Body of pancreas (tissue), 4 donors: ENCODE results near the gene DOCK2.
"Not testable (repeated sequence)": the region's sequence is repeated elsewhere in the genome, so short reads cannot be mapped to it uniquely, and the experiment has no call there.

Source experiments
- POLR2A ChIP-seq, 3 donors: fragments of 450-650 bp; IDR thresholded peaks; one replicate each; pipeline ENCODE4 v1.6.1; 2016; ENCODE audit warnings: antibody characterized with exemption in 3 of 3, mild to moderate bottlenecking in 2 of 3
- TF ChIP-seq, protein P1 (sequence below), 7 experiments: fragments of 450-650 bp in 4 of 7; fragments of 200-600 bp in 3 of 7; sonication (generic) in 3 of 7; IDR thresholded peaks; one replicate each; pipeline ENCODE4 v1.5.1; 2016 to 2019; ENCODE audit warnings: antibody characterized with exemption in 7 of 7

DNA sequence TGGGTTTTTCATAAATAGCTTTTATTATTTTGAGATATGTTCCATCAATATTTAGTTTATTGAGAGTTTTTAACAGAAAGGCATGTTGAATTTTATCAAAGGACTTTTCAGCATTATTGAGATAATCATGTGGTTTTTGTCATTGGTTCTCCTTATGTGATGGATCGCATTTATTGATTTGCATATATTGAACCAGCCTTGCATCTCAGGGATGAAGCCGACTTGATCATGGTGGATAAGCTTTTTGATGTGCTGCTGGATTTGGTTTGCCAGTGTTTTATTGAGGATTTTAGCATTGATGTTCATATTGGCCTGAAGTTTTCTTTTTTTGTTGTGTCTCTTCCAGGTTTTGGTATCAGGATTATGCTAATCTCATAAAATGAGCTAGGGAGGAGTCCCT, 12.8 kb upstream of the DOCK2 start:
- TF ChIP-seq, protein P1, sequence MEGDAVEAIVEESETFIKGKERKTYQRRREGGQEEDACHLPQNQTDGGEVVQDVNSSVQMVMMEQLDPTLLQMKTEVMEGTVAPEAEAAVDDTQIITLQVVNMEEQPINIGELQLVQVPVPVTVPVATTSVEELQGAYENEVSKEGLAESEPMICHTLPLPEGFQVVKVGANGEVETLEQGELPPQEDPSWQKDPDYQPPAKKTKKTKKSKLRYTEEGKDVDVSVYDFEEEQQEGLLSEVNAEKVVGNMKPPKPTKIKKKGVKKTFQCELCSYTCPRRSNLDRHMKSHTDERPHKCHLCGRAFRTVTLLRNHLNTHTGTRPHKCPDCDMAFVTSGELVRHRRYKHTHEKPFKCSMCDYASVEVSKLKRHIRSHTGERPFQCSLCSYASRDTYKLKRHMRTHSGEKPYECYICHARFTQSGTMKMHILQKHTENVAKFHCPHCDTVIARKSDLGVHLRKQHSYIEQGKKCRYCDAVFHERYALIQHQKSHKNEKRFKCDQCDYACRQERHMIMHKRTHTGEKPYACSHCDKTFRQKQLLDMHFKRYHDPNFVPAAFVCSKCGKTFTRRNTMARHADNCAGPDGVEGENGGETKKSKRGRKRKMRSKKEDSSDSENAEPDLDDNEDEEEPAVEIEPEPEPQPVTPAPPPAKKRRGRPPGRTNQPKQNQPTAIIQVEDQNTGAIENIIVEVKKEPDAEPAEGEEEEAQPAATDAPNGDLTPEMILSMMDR (IDR thresholded peaks at IDR 0.05) = not testable (repeated sequence)
- not testable (repeated sequence) for TF ChIP-seq POLR2A (IDR thresholded peaks at IDR 0.05)
